CD4-positive, alpha-beta memory T cell (primary cell): ENCODE data around the gene METTL25. TPM values are rescaled to one million over a fixed set of nuclear protein-coding genes. Genes with fewer than 3 reads are reported as not detected.

ENCODE experiments used
- CTCF ChIA-PET: fragments of 350-600 bp; sonication (Branson Sonifier 250); formaldehyde crosslinking; loops from one replicate; lab custom pipeline; 2021; ENCODE audit warnings: inconsistent platforms; ENCODE audit not compliant: partially characterized antibody; lab: Charles Lee
- POLR2A ChIA-PET: fragments of 350-600 bp; sonication (Branson Sonifier 250); formaldehyde crosslinking; loops from one replicate; lab custom pipeline; 2021; ENCODE audit not compliant: partially characterized antibody; lab: Charles Lee
- DNase-seq, 5 donors: peaks; one replicate each; pipeline versions ENCODE4 v3.0.0 to v3.0.0-alpha.2; 2020 to 2022; ENCODE audit warnings: mixed read lengths in 1 of 5
- H3K27ac ChIP-seq: one replicate; pipeline ENCODE4 v1.7.0; 2013; ENCODE audit warnings: low read depth, low read length
- H3K27me3 ChIP-seq: 2 replicates; pipeline ENCODE4 v1.7.0; 2013; ENCODE audit warnings: mild to moderate bottlenecking, low read length, moderate library complexity; ENCODE audit not compliant: insufficient read depth
- H3K36me3 ChIP-seq: 2 replicates; pipeline ENCODE4 v1.7.0; 2013; ENCODE audit warnings: mild to moderate bottlenecking, low read length, moderate library complexity; ENCODE audit not compliant: insufficient read depth
- H3K4me1 ChIP-seq: 2 replicates; pipeline ENCODE4 v1.7.0; 2013; ENCODE audit warnings: mild to moderate bottlenecking, low read length, moderate library complexity; ENCODE audit not compliant: insufficient read depth
- H3K4me3 ChIP-seq, 2 donors: one replicate each; pipeline ENCODE4 v1.7.0; 2013; ENCODE audit warnings: low read length in 2 of 2, mild to moderate bottlenecking in 1 of 2
- H3K9me3 ChIP-seq, 2 donors: one replicate each; pipeline ENCODE4 v1.7.0; 2013; ENCODE audit warnings: low read length in 2 of 2, control low read depth in 1 of 2; ENCODE audit not compliant: control insufficient read depth in 1 of 2
- H3K27ac Mint-ChIP-seq, 7 donors: one replicate each; pipeline ENCODE4 v1.8.0; 2020 to 2021; ENCODE audit warnings: mixed read lengths in 7 of 7, mild to moderate bottlenecking in 6 of 7, inconsistent platforms in 3 of 7, moderate library complexity in 3 of 7
- H3K27me3 Mint-ChIP-seq, 2 donors: one replicate each; pipeline ENCODE4 v1.8.0; 2020 to 2021; ENCODE audit warnings: mixed read lengths in 2 of 2
- H3K36me3 Mint-ChIP-seq, 2 donors: one replicate each; pipeline ENCODE4 v1.8.0; 2020 to 2021; ENCODE audit warnings: mixed read lengths in 2 of 2, inconsistent platforms in 1 of 2, mild to moderate bottlenecking in 1 of 2
- H3K4me1 Mint-ChIP-seq, 4 donors: one replicate each; pipeline ENCODE4 v1.8.0; 2020 to 2021; ENCODE audit warnings: mixed read lengths in 4 of 4, mild to moderate bottlenecking in 1 of 4
- H3K4me3 Mint-ChIP-seq, 8 donors: one replicate each; pipeline ENCODE4 v1.8.0; 2020 to 2021; ENCODE audit warnings: mixed read lengths in 8 of 8, mild to moderate bottlenecking in 7 of 8, moderate library complexity in 6 of 8, inconsistent platforms in 3 of 8
- H3K9me3 Mint-ChIP-seq, 8 donors: one replicate each; pipeline ENCODE4 v1.8.0; 2020 to 2021; ENCODE audit warnings: mixed read lengths in 8 of 8, mild to moderate bottlenecking in 5 of 8, inconsistent platforms in 3 of 8, moderate library complexity in 1 of 8
- intact Hi-C: fragments of 100-400 bp; cut with micrococcal nuclease; formaldehyde crosslinking; loops from one replicate; pipeline ENCODE4 v1.15.1; 2023
- polyA plus RNA-seq, 2 donors: library from polyadenylated mRNA; unstranded; fragments of 300-500 nt; fragmentation: Illumina TruSeq; gene quantifications; one replicate each; pipeline ENCODE4 v1.2.3, GENCODE V29; 2021
- total RNA-seq, 2 experiments: library from RNA; stranded (reverse); gene quantifications; one replicate each; pipeline ENCODE4 v1.2.3, GENCODE V29; 2021

METTL25 gene
- total and polyA plus RNA-seq, 4 experiments from 2014 or later: 9.9 to 26.3 (median 18.1) TPM

DNA sequence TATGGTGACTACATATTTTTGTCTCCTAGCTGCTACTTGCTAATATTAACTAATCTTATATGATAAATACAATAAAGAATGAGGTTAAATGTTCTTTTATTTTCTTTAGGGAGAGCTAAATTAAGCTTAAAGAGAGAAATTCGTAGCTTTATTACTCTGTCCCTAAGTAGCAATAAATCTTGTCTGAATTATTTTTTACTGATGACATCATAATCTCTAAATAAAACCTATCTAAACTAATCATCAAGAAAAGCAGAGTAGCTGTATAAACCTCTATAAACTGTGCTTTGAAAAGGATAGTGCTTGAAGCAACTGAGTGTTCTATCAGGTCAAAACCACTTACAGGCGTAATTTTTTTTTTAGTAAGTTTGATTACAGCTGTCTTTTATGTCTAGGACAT is 42.5 kb downstream of the METTL25 start:
- Mint-ChIP-seq H3K27me3 (no peaks in the 10 kb centered on the region), H3K36me3 (peaks cover 21 to 31% of the 10 kb centered on the region in 2 donors), H3K4me1 (no peaks in the 10 kb centered on the region), H3K4me3 (no peak overlapping the region), H3K27ac (no peak overlapping the region), H3K9me3 (peaks cover 0 to 1% (median 0%) of the 10 kb centered on the region in 8 donors)
- H3K27me3 ChIP-seq: no peaks in the 10 kb centered on the region
- ChIA-PET CTCF (no interaction called here), POLR2A (interaction anchor here (0.6 kb wide), 1 partner anchor 32 kb away, joined by 3 read pairs; no protein-coding TSS in a partner anchor)
- H3K4me3 ChIP-seq: no peak overlapping the region
- DNase-seq: no peak
- no peaks in the 10 kb centered on the region for H3K4me1 ChIP-seq
- H3K27ac ChIP-seq: no peak overlapping the region
- H3K36me3 ChIP-seq: no peaks in the 10 kb centered on the region
- intact Hi-C loops: no loop called here
- no peaks in the 10 kb centered on the region for H3K9me3 ChIP-seq

DNA sequence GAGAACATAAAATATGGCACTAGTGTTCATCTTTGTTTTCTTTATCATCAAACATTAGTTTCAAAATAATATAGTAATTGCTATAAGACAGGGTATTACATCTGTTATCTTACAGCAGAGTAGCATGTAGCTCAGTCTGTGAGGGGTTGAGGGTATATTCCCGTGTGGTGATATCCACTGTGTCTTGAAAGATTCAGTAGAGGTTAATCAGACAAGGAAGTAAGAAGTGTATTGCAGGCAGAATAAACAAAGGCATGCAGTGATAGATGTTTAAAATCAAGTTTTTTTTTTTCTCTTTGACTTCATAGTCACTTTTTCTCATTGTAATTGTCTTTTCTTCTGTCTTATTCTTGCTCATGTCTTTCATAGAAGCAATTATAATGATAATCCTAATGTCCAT is 48.3 kb downstream of the METTL25 start:
- H3K27me3 ChIP-seq: no peaks in the 10 kb centered on the region
- Mint-ChIP-seq H3K9me3 (no peaks in the 10 kb centered on the region), H3K36me3 (peaks cover 27 to 51% of the 10 kb centered on the region in 2 donors), H3K27ac (no peak overlapping the region), H3K4me1 (peaks cover 0 to 3% (median 0%) of the 10 kb centered on the region in 4 donors), H3K27me3 (no peaks in the 10 kb centered on the region), H3K4me3 (no peak overlapping the region)
- no peak for DNase-seq
- H3K9me3 ChIP-seq: no peaks in the 10 kb centered on the region
- H3K36me3 ChIP-seq: no peaks in the 10 kb centered on the region
- no peak overlapping the region for H3K4me3 ChIP-seq
- H3K27ac ChIP-seq: no peak overlapping the region
- POLR2A ChIA-PET: no interaction called here
- CTCF ChIA-PET: no interaction called here
- no peaks in the 10 kb centered on the region for H3K4me1 ChIP-seq
- intact Hi-C loops: no loop called here

DNA sequence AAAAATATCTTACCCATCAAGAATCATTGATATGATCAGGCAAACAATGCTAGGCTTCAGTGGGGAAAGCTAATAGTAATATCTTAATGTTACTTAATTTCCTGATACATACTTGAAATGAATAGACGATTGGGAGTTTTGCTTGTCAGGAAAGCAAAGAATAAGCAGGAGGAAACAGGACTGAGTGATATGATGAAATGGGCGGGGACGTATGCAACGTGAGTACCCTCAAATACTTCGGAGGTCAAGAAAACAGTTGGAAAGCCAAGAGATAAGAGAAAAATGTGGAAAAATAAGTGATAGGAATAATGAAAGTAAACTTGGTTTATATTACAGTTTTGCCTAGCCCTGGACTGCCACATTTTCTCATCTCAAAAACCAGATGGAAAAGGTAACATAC is 49.2 kb downstream of the METTL25 start:
- Mint-ChIP-seq H3K4me3 (no peak overlapping the region), H3K27me3 (no peaks in the 10 kb centered on the region)
- CTCF ChIA-PET: no interaction called here

DNA sequence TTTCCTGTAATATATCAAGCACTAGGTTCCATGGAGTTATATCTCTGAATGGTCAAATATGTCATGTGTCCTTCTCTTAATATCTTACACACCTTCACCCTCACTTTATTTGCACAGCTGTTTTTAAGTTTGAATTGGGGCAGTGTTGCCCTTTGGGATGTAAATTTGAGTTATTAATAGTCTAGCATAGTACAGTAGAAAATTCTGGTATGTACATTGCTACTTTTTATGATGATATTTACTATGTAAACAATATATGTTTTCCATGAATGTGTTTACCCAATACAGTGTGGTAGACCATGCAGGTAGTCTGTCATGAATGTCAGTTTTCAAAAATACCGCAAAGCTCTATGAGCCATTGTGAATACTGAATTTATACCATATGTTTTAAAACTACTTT is 50.5 kb downstream of the METTL25 start:
- H3K4me1 ChIP-seq: no peaks in the 10 kb centered on the region
- ChIA-PET CTCF (no interaction called here), POLR2A (no interaction called here)
- Mint-ChIP-seq H3K9me3 (no peaks in the 10 kb centered on the region), H3K27me3 (no peaks in the 10 kb centered on the region), H3K36me3 (peaks cover 26 to 46% of the 10 kb centered on the region in 2 donors), H3K4me3 (no peak overlapping the region), H3K4me1 (peaks cover 0 to 3% (median 0%) of the 10 kb centered on the region in 4 donors), H3K27ac (no peak overlapping the region)
- H3K27me3 ChIP-seq: no peaks in the 10 kb centered on the region
- no peak overlapping the region for H3K27ac ChIP-seq
- H3K36me3 ChIP-seq: no peaks in the 10 kb centered on the region
- DNase-seq: no peak
- H3K9me3 ChIP-seq: no peaks in the 10 kb centered on the region
- intact Hi-C loops: no loop called here
- H3K4me3 ChIP-seq: no peak overlapping the region

More for the DNA sequence above, 49.2 kb downstream of the METTL25 start:
- intact Hi-C loops: no loop called here
- H3K9me3 ChIP-seq: no peaks in the 10 kb centered on the region
- POLR2A ChIA-PET: no interaction called here
- H3K27me3 ChIP-seq: no peaks in the 10 kb centered on the region
- Mint-ChIP-seq H3K4me1 (peaks cover 0 to 3% (median 0%) of the 10 kb centered on the region in 4 donors), H3K27ac (peak overlapping the region in 1 of 7 donors; percentile 37), H3K36me3 (peaks cover 27 to 51% of the 10 kb centered on the region in 2 donors), H3K9me3 (no peaks in the 10 kb centered on the region)
- no peak overlapping the region for H3K27ac ChIP-seq
- H3K4me3 ChIP-seq: no peak overlapping the region
- H3K4me1 ChIP-seq: no peaks in the 10 kb centered on the region
- DNase-seq: no peak
- no peaks in the 10 kb centered on the region for H3K36me3 ChIP-seq

DNA sequence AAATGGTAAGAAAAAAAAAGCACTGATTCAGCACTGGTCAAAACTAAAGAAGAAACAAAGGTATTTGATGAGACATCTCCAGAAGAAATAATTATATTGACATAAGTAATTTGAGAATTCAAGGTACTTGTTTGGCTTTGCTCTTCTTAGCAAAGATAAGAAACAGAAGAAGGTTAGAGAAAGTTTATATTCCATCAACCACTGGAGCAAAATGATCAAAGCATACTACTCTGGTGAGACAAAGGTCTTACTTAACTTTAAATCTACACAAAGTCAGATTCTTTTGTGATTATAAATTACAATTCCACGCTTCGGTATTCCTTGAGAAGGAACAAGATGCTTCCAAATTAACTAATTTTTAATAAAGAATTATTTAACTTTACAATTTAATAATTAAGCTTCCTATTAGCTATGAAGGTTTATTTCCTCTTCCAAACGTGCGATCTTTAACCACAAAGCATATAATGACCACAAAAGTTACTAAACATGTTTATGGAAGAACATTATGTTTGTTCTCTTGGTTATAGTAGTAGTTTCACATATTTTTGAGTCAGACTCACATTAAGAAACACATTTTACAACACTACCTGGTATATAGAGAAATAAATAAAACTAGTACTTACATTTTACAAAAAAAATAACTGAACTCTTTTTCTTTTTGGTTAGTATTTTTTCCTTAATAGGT is 53.4 kb downstream of the METTL25 start:
- DNase-seq: no peak
- H3K4me1 ChIP-seq: no peaks in the 10 kb centered on the region
- H3K27me3 ChIP-seq: no peaks in the 10 kb centered on the region
- H3K27ac Mint-ChIP-seq: no peak overlapping the region
- peaks cover 0 to 3% (median 0%) of the 10 kb centered on the region in 4 donors for H3K4me1 Mint-ChIP-seq
- POLR2A ChIA-PET: no interaction called here
- intact Hi-C loops: no loop called here
- H3K36me3 ChIP-seq: no peaks in the 10 kb centered on the region
- peaks cover 21 to 42% of the 10 kb centered on the region in 2 donors for H3K36me3 Mint-ChIP-seq
- H3K9me3 Mint-ChIP-seq: no peaks in the 10 kb centered on the region
- H3K27me3 Mint-ChIP-seq: no peaks in the 10 kb centered on the region
- no peak overlapping the region for H3K4me3 ChIP-seq
- H3K4me3 Mint-ChIP-seq: no peak overlapping the region
- no peaks in the 10 kb centered on the region for H3K9me3 ChIP-seq
- CTCF ChIA-PET: no interaction called here
- no peak overlapping the region for H3K27ac ChIP-seq

DNA sequence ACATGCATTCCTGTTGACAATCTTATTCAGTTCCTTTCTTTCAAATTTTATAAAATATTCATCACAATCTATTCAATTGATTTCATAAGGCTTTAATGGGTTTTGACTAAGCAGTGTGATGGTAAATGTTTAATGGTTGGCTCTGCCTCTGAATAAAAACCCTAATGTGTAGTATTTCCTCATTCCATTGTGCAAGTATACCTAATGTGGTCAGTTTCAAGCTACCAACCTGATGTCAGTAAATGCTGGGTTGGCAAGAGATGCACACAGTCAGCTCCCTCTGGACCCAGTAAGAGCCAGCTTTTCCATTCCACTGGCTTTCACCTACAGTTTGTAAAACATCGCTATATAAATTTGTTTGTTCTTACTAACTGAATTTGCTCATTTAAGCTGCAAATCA is 53.9 kb downstream of the METTL25 start:
- Mint-ChIP-seq H3K4me3 (no peak overlapping the region), H3K9me3 (no peaks in the 10 kb centered on the region), H3K36me3 (peaks cover 18 to 36% of the 10 kb centered on the region in 2 donors), H3K27ac (no peak overlapping the region), H3K4me1 (peaks cover 0 to 3% (median 0%) of the 10 kb centered on the region in 4 donors), H3K27me3 (no peaks in the 10 kb centered on the region)
- Histone ChIP-seq H3K9me3 (no peaks in the 10 kb centered on the region), H3K27me3 (no peaks in the 10 kb centered on the region), H3K4me1 (no peaks in the 10 kb centered on the region), H3K36me3 (no peaks in the 10 kb centered on the region), H3K4me3 (no peak overlapping the region), H3K27ac (no peak overlapping the region)
- POLR2A ChIA-PET: no interaction called here
- intact Hi-C loops: no loop called here
- CTCF ChIA-PET: no interaction called here
- no peak for DNase-seq

DNA sequence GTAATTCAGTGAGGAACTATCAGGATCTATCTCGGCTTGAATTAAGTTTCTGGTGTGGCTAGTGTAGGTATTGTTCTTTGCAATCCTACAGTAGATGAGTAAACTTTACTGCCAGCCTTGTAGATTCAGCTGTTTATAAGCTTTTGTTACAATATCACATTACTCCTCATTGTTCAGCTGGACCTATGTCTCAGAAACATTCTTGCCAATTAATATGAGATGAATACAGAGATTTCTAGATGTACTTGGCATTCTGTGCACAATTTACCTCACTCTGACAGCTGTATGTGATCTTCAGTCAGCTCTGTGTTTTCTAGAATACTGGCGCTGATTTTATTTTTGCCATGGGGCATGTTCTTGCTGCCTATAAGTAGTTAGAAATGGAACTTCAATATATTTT is 55.7 kb downstream of the METTL25 start:
- Histone ChIP-seq H3K27ac (no peak overlapping the region), H3K36me3 (no peaks in the 10 kb centered on the region), H3K27me3 (no peaks in the 10 kb centered on the region), H3K9me3 (no peaks in the 10 kb centered on the region), H3K4me1 (no peaks in the 10 kb centered on the region), H3K4me3 (no peak overlapping the region)
- no peak overlapping the region for H3K4me3 Mint-ChIP-seq
- CTCF ChIA-PET: no interaction called here
- no peaks in the 10 kb centered on the region for H3K4me1 Mint-ChIP-seq
- intact Hi-C loops: no loop called here
- peaks cover 0 to 6% (median 0%) of the 10 kb centered on the region in 8 donors for H3K9me3 Mint-ChIP-seq
- no peak overlapping the region for H3K27ac Mint-ChIP-seq
- H3K27me3 Mint-ChIP-seq: no peaks in the 10 kb centered on the region
- POLR2A ChIA-PET: no interaction called here
- peak in 1 of 5 donors; percentile 7 for DNase-seq
- peaks cover 12 to 41% of the 10 kb centered on the region in 2 donors for H3K36me3 Mint-ChIP-seq
